Skeletal muscle tissue (tissue), 4 donors: ENCODE results near the gene ZNF136. TPM values are rescaled to one million over a fixed set of nuclear protein-coding genes. Genes with fewer than 3 reads are reported as not detected.

Experiments used
- H3K27ac ChIP-seq: one replicate; pipeline ENCODE4 v1.7.0; 2013; ENCODE audit warnings: mild to moderate bottlenecking, low read depth, low read length, inconsistent platforms
- H3K27me3 ChIP-seq, 3 donors: one replicate each; pipeline ENCODE4 v1.7.0; 2013; ENCODE audit warnings: low read length in 3 of 3; ENCODE audit not compliant: control insufficient read depth in 3 of 3, insufficient read depth in 3 of 3
- H3K36me3 ChIP-seq, 3 donors: one replicate each; pipeline ENCODE4 v1.7.0; 2013; ENCODE audit warnings: low read length in 3 of 3; ENCODE audit not compliant: control insufficient read depth in 3 of 3, insufficient read depth in 3 of 3
- H3K4me1 ChIP-seq, 3 donors: one replicate each; pipeline ENCODE4 v1.7.0; 2013; ENCODE audit warnings: low read length in 3 of 3, mild to moderate bottlenecking in 3 of 3; ENCODE audit not compliant: control insufficient read depth in 3 of 3, insufficient read depth in 3 of 3
- H3K4me3 ChIP-seq, 3 donors: one replicate each; pipeline ENCODE4 v1.7.0; 2013; ENCODE audit warnings: low read length in 3 of 3
- H3K9ac ChIP-seq, 3 donors: one replicate each; pipeline ENCODE4 v1.7.0; 2013; ENCODE audit warnings: low read length in 3 of 3, mild to moderate bottlenecking in 3 of 3, moderate library complexity in 2 of 3, low read depth in 1 of 3
- H3K9me3 ChIP-seq, 3 donors: one replicate each; pipeline ENCODE4 v1.7.0; 2013; ENCODE audit warnings: low read length in 3 of 3; ENCODE audit not compliant: control insufficient read depth in 3 of 3
- total RNA-seq: library from RNA; depleted of rRNA; stranded (reverse); fragments of >200 nt; gene quantifications from one replicate; pipeline ENCODE4 v1.2.3, GENCODE V29; 2014
- donor health status: Osteomylitis.

Gene ZNF136
- total RNA-seq, 1 donor from 2014 or later = 8.4 TPM

DNA sequence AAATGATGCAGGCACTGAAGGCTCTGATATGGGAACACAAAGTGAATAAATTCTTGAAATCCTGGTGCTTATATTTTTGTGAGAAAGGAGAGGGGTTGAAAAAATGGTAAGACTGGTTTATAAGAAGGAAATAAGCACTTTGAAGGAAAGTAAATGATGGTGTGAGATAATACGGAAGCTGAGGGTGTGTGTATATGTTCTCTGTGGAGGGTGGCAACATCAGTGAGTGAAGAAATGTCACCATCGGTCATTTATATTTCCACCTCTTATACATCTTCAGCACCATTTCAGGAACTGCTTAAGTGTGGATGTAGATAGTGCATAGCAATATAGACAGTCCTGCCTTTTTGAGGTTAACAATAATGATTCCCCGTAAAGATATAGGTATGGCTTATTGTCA is 17.5 kb downstream of the ZNF136 start:
- Histone ChIP-seq H3K4me1 (no peaks in the 10 kb centered on the region), H3K9me3 (peaks cover 0 to 11% (median 0%) of the 10 kb centered on the region in 3 donors), H3K9ac (no peak overlapping the region), H3K36me3 (peaks cover 2 to 19% (median 9%) of the 10 kb centered on the region in 3 donors), H3K27me3 (no peaks in the 10 kb centered on the region), H3K27ac (no peak overlapping the region), H3K4me3 (no peak overlapping the region)

DNA sequence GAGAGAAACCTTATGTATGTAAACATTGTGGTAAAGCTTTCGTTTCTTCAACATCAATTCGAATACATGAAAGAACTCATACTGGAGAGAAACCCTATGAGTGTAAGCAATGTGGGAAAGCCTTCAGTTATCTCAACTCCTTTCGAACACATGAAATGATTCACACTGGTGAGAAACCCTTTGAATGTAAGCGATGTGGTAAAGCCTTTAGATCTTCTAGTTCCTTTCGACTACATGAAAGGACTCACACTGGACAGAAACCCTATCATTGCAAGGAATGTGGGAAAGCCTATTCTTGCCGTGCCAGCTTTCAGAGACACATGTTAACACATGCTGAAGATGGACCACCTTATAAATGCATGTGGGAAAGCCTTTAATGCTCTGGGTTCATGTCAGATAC is 24.7 kb downstream of the ZNF136 start:
- no peaks in the 10 kb centered on the region for H3K27me3 ChIP-seq
- H3K4me1 ChIP-seq = no peaks in the 10 kb centered on the region
- H3K36me3 ChIP-seq = peaks cover 39 to 62% (median 59%) of the 10 kb centered on the region in 3 donors
- H3K9me3 ChIP-seq = peaks cover 11 to 40% (median 26%) of the 10 kb centered on the region in 3 donors
- no peak overlapping the region for H3K9ac ChIP-seq
- H3K4me3 ChIP-seq = peak overlapping the region in 1 of 3 donors; percentile 46
- no peak overlapping the region for H3K27ac ChIP-seq

- peak overlapping the region; percentile 7 to 69 (median 23) for H3K9ac ChIP-seq
- H3K4me1 ChIP-seq = no peaks in the 10 kb centered on the region
- H3K4me3 ChIP-seq = peak overlapping the region; percentile 65 to 76 (median 70)
- no peak overlapping the region for H3K27ac ChIP-seq
- H3K9me3 ChIP-seq = peaks cover 3 to 11% (median 3%) of the 10 kb centered on the region in 3 donors
- peaks cover 6 to 14% (median 13%) of the 10 kb centered on the region in 3 donors for H3K36me3 ChIP-seq
- no peaks in the 10 kb centered on the region for H3K27me3 ChIP-seq
Observed at GRCh38 chr19:12194827-12195731, 32.2 kb downstream of the ZNF136 start.

DNA sequence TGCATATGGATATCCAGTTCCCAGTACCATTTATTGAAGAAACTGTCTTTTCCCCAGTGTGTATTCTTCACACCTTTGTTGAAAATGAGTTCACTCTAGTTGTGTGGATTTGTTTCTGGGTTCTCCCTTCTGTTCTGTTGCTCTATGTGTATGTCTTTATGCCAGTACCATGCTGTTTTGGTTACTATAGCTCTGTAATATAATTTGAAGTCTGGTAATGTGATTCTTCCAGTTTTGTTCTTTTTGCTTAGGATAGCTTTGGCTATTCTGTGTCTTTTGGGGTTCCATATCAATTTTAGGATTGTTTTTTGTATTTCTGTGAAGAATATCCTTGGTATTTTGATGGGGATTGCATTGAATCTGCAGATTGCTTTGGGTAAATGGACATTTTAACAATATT is 35.2 kb downstream of the ZNF136 start:
- Histone ChIP-seq H3K36me3 (no peaks in the 10 kb centered on the region), H3K9me3 (peaks cover 0 to 6% (median 3%) of the 10 kb centered on the region in 3 donors), H3K9ac (no peak overlapping the region), H3K27ac (no peak overlapping the region), H3K4me1 (no peaks in the 10 kb centered on the region), H3K4me3 (no peak overlapping the region), H3K27me3 (no peaks in the 10 kb centered on the region)

DNA sequence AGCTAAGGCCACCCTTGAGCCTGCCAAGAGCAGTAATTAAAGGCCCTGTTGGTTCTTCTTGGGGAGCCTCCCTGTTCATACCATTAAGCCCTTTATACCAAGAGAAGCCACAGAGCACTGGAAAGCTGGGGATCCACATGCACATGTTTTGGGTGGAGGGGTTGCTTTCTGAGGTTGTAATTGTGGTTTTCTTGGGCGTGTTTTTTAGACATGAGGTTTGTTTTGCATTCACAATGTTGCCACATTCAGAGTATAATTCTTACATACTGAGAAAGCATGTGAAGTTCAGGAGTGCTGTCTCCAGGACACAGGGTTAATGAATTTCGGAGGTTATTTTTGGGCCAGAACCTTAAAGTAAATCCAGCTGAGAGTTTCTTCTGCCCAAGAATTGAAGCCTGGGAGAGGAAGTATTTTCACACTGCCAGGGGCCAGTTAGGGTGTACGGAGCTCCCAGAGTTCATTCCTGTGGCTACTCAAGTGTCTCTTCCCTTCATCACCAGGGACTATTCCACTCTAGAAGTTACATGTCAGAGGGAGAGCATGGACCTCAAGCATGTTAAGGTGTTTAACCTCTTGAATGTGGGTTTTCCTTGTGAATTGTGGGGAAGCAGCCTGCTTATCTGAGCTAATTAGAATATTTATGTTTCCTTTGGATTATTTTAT is 37.0 kb downstream of the ZNF136 start:
- no peak overlapping the region for H3K4me3 ChIP-seq
- no peaks in the 10 kb centered on the region for H3K4me1 ChIP-seq
- H3K9me3 ChIP-seq = peaks cover 0 to 3% (median 3%) of the 10 kb centered on the region in 3 donors
- H3K36me3 ChIP-seq = no peaks in the 10 kb centered on the region
- H3K27me3 ChIP-seq = no peaks in the 10 kb centered on the region
- no peak overlapping the region for H3K9ac ChIP-seq
- H3K27ac ChIP-seq = no peak overlapping the region

DNA sequence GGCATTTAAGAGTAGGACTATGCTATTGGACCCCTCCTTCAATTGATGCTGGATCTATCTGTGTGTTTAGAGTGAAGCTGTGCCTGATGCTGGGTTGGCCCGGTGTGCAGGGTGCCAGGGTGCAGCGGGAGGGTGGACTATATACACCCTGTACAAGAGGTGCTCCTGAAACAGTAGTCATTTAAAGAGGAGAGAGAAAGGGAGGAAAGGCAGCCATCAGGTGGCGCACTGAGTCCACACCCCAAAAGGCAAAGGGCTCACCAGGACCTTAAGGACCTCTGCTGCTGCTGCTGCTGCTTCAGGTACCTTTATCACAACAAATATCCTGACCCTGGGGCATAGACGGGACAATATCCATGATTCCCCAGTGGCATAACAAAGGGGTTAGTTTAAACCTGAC is 39.4 kb downstream of the ZNF136 start:
- H3K9ac ChIP-seq = no peak overlapping the region
- H3K4me1 ChIP-seq = no peaks in the 10 kb centered on the region
- peaks cover 2 to 5% (median 2%) of the 10 kb centered on the region in 3 donors for H3K36me3 ChIP-seq
- H3K9me3 ChIP-seq = peaks cover 2 to 6% (median 4%) of the 10 kb centered on the region in 3 donors
- no peaks in the 10 kb centered on the region for H3K27me3 ChIP-seq
- H3K27ac ChIP-seq = no peak overlapping the region
- no peak overlapping the region for H3K4me3 ChIP-seq

DNA sequence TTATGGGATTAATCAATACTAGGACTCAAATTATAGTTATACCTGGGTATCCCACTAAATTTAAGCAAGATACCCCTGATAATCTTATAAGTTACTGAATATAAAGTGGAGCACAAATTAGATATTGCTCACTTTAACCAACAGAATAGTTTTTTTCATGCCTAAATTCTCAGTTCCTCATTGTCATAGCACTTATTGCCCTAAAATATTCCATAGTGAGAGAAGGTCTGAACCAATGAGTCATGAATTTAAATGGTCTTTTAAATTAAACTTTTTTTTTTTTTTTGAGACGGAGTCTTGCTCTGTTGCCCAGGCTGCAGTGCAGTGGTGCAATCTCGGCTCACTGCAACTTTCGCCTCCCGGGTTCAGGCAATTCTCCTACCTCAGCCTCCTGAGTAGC is 42.4 kb downstream of the ZNF136 start:
- peaks cover 9 to 18% (median 15%) of the 10 kb centered on the region in 3 donors for H3K9me3 ChIP-seq
- H3K36me3 ChIP-seq = peaks cover 5 to 12% (median 6%) of the 10 kb centered on the region in 3 donors
- H3K4me1 ChIP-seq = no peaks in the 10 kb centered on the region

DNA sequence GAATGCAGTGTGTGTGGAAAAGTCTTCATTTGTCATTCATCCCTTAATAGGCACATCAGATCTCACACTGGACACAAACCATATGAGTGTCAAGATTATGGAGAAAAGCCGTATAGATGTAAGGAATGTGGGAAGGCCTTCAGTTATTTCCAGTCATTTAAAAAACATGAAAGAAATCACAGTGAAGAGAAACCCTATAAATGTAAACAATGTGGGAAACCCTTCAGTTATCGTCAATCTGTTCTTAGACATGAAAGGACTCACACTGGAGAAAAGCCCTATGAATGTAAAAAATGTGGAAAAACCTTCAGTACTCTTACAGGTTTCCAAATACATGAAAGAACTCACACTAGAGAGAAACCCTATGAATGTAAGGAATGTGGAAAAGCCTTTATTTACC is 45.3 kb downstream of the ZNF136 start:
- Histone ChIP-seq H3K4me3 (no peak overlapping the region), H3K9ac (no peak overlapping the region), H3K27me3 (no peaks in the 10 kb centered on the region), H3K27ac (no peak overlapping the region), H3K9me3 (peaks cover 9 to 20% (median 16%) of the 10 kb centered on the region in 3 donors), H3K4me1 (no peaks in the 10 kb centered on the region), H3K36me3 (peaks cover 5 to 12% (median 6%) of the 10 kb centered on the region in 3 donors)

More for the DNA sequence above, 42.4 kb downstream of the ZNF136 start:
- H3K27me3 ChIP-seq = no peaks in the 10 kb centered on the region
- H3K4me3 ChIP-seq = no peak overlapping the region
- no peak overlapping the region for H3K9ac ChIP-seq
- H3K27ac ChIP-seq = no peak overlapping the region

DNA sequence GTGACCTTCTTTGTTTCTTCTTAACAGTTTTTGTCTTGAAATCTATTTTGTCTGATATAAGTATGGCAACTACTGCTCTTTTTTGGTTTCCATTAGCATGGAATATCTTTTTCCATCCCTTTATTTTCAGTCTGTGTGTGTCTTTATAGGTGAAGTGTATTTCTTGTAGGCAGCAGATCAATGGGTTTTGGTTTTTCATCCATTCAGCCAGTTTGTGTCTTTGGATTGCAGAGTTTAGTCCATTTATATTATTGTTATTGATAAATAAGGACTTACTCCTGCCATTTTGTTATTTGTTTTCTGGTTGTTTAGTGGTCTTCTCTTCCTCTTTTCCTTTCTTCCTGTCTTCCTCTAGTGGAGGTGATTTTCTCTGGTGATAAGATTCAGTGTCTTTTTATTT is 54.4 kb downstream of the ZNF136 start:
- Histone ChIP-seq H3K9ac (no peak overlapping the region), H3K27ac (no peak overlapping the region), H3K4me3 (no peak overlapping the region), H3K4me1 (no peaks in the 10 kb centered on the region), H3K36me3 (peaks cover 0 to 4% (median 2%) of the 10 kb centered on the region in 3 donors), H3K27me3 (no peaks in the 10 kb centered on the region), H3K9me3 (peaks cover 0 to 5% (median 3%) of the 10 kb centered on the region in 3 donors)
